ENCODE measurements around the gene GALNT2.

GRCh38 chr1:230025686-230026085, 41.4 kb upstream of the GALNT2 start:
- TF ChIP-seq POLR2AphosphoS5 (IDR thresholded peaks at IDR 0.05), result no peak
- no peak for TF ChIP-seq CTCF (IDR thresholded peaks at IDR 0.05)
- no peak for TF ChIP-seq EP300 (IDR thresholded peaks at IDR 0.05)
